ENCODE measurements around the gene CTXN1. TPM values are rescaled to one million over a fixed set of nuclear protein-coding genes. Genes with fewer than 3 reads are reported as not detected.

CTXN1 gene
- total RNA-seq, 2 experiments from 2014 or later: 1.0 TPM; not detected in 1

GRCh38 chr19:7900401-7900870 lies 25.5 kb downstream of the CTXN1 start:
- H3K79me2 ChIP-seq (ENCODE audit: insufficient read depth, low read depth, low read length): peaks cover 14% of the 10 kb centered on the region
- TF ChIP-seq, protein P1, sequence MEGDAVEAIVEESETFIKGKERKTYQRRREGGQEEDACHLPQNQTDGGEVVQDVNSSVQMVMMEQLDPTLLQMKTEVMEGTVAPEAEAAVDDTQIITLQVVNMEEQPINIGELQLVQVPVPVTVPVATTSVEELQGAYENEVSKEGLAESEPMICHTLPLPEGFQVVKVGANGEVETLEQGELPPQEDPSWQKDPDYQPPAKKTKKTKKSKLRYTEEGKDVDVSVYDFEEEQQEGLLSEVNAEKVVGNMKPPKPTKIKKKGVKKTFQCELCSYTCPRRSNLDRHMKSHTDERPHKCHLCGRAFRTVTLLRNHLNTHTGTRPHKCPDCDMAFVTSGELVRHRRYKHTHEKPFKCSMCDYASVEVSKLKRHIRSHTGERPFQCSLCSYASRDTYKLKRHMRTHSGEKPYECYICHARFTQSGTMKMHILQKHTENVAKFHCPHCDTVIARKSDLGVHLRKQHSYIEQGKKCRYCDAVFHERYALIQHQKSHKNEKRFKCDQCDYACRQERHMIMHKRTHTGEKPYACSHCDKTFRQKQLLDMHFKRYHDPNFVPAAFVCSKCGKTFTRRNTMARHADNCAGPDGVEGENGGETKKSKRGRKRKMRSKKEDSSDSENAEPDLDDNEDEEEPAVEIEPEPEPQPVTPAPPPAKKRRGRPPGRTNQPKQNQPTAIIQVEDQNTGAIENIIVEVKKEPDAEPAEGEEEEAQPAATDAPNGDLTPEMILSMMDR (conservative IDR thresholded peaks at IDR 0.05; ENCODE audit: low read length): no peak
- H3K36me3 ChIP-seq (ENCODE audit: insufficient read depth, low read length): no peaks in the 10 kb centered on the region
- no peak overlapping the region for H3K27ac ChIP-seq (ENCODE audit: low read depth, low read length, poor library complexity, severe bottlenecking)
- H3K9me3 ChIP-seq (ENCODE audit: low read length): no peaks in the 10 kb centered on the region
- H4K20me1 ChIP-seq (ENCODE audit: insufficient read depth, low read length): 0 out of 2 replicates have a peak, but pooled peaks cover 9% of the 10 kb centered on the region
- no TSS peak for BruUV-seq (replicated peaks)
- DNase-seq (ENCODE audit: low spot score): no peak
- intact Hi-C loops (cut with micrococcal nuclease; ENCODE audit: unreplicated experiment): no loop called here
- H2AFZ ChIP-seq (ENCODE audit: low read length): no peak overlapping the region
- ChIA-PET CTCF (ENCODE audit: unreplicated experiment) (no interaction called here), POLR2A (interaction anchor here (1.6 kb wide), 1 partner anchor 295 kb away, joined by 5 read pairs; no protein-coding TSS in a partner anchor)
- H3K4me3 ChIP-seq (ENCODE audit: low read depth, low read length, poor library complexity, severe bottlenecking): no peak overlapping the region
- H3K4me2 ChIP-seq (ENCODE audit: low read length): no peak overlapping the region
- no peaks in the 10 kb centered on the region for H3K9me2 ChIP-seq (ENCODE audit: insufficient read depth, low read length)
- peaks cover 18% of the 10 kb centered on the region for H3K4me1 ChIP-seq (ENCODE audit: insufficient read depth, low read length, poor library complexity, severe bottlenecking)

GRCh38 chr19:7899751-7900378 lies 26.1 kb downstream of the CTXN1 start:
- ChIA-PET CTCF (ENCODE audit: unreplicated experiment) (no interaction called here), POLR2A (no interaction called here)
- H2AFZ ChIP-seq (ENCODE audit: low read length): no peak overlapping the region
- H3K36me3 ChIP-seq (ENCODE audit: insufficient read depth, low read length): no peaks in the 10 kb centered on the region
- H3K79me2 ChIP-seq (ENCODE audit: insufficient read depth, low read depth, low read length): peaks cover 8% of the 10 kb centered on the region
- peaks cover 12% of the 10 kb centered on the region for H3K4me1 ChIP-seq (ENCODE audit: insufficient read depth, low read length, poor library complexity, severe bottlenecking)
- no peak overlapping the region for H3K27ac ChIP-seq (ENCODE audit: low read depth, low read length, poor library complexity, severe bottlenecking)
- TF ChIP-seq EZH2phosphoT487 (IDR thresholded peaks at IDR 0.05; ENCODE audit: borderline replicate concordance, low read depth, low read length): no peak
- TF ChIP-seq, protein P1 (conservative IDR thresholded peaks at IDR 0.05; ENCODE audit: low read length): no peak
- no peak overlapping the region for H3K4me2 ChIP-seq (ENCODE audit: low read length)
- no peak for DNase-seq (ENCODE audit: low spot score)
- H4K20me1 ChIP-seq (ENCODE audit: insufficient read depth, low read length): 0 out of 2 replicates have a peak, but pooled peaks cover 6% of the 10 kb centered on the region
- no peaks in the 10 kb centered on the region for H3K9me2 ChIP-seq (ENCODE audit: insufficient read depth, low read length)
- no TSS peak for BruUV-seq (replicated peaks)
- H3K9me3 ChIP-seq (ENCODE audit: low read length): no peaks in the 10 kb centered on the region
- intact Hi-C loops (cut with micrococcal nuclease; ENCODE audit: unreplicated experiment): no loop called here
- no peak overlapping the region for H3K4me3 ChIP-seq (ENCODE audit: low read depth, low read length, poor library complexity, severe bottlenecking)

GRCh38 chr19:7898967-7899366 lies 27.0 kb downstream of the CTXN1 start:
- Histone ChIP-seq H3K27ac (ENCODE audit: low read depth, low read length, poor library complexity, severe bottlenecking) (no peak overlapping the region), H3K4me3 (ENCODE audit: low read depth, low read length, poor library complexity, severe bottlenecking) (no peak overlapping the region), H2AFZ (ENCODE audit: low read length) (no peak overlapping the region), H3K9me3 (ENCODE audit: low read length) (no peaks in the 10 kb centered on the region), H4K20me1 (ENCODE audit: insufficient read depth, low read length) (no peaks in the 10 kb centered on the region), H3K36me3 (ENCODE audit: insufficient read depth, low read length) (no peaks in the 10 kb centered on the region), H3K9me2 (ENCODE audit: insufficient read depth, low read length) (no peaks in the 10 kb centered on the region), H3K4me2 (ENCODE audit: low read length) (no peak overlapping the region), H3K4me1 (ENCODE audit: insufficient read depth, low read length, poor library complexity, severe bottlenecking) (peaks cover 8% of the 10 kb centered on the region), H3K79me2 (ENCODE audit: insufficient read depth, low read depth, low read length) (no peaks in the 10 kb centered on the region)
- BruUV-seq (replicated peaks): no TSS peak
- no peak for DNase-seq (ENCODE audit: low spot score)
- intact Hi-C loops (cut with micrococcal nuclease; ENCODE audit: unreplicated experiment): no loop called here
- TF ChIP-seq, protein P1 (conservative IDR thresholded peaks at IDR 0.05; ENCODE audit: low read length): no peak
- TF ChIP-seq EZH2phosphoT487 (IDR thresholded peaks at IDR 0.05; ENCODE audit: borderline replicate concordance, low read depth, low read length): no peak
- ChIA-PET POLR2A (no interaction called here), CTCF (ENCODE audit: unreplicated experiment) (interaction anchor here (0.5 kb wide), 1 partner anchor 21 kb away, joined by 14 read pairs; the partner anchor contains the start of gene SNAPC2)

Measured in OCI-LY7 (cell line).